Sigmoid colon (tissue), 7 donors: ENCODE measurements around the gene CAPNS2. TPM values are rescaled to one million over a fixed set of nuclear protein-coding genes. Genes with fewer than 3 reads are reported as not detected.

Experiments used
- DNase-seq: peaks from one replicate; pipeline ENCODE4 v3.0.0-alpha.2; 2019
- H3K27ac ChIP-seq, 4 donors: fragments of 200-600 bp; sonication (generic); one replicate each; pipeline ENCODE4 v1.5.1; 2016 to 2019; ENCODE audit warnings: mild to moderate bottlenecking in 1 of 4
- H3K27me3 ChIP-seq, 3 donors: fragments of 200-600 bp; sonication (generic); one replicate each; pipeline ENCODE4 v1.5.1; 2019; ENCODE audit warnings: mild to moderate bottlenecking in 1 of 3
- H3K36me3 ChIP-seq, 4 donors: fragments of 200-600 bp; sonication (generic); one replicate each; pipeline ENCODE4 v1.5.1; 2016 to 2019
- H3K4me1 ChIP-seq, 4 donors: fragments of 200-600 bp; sonication (generic); one replicate each; pipeline ENCODE4 v1.5.1; 2017 to 2019
- H3K4me3 ChIP-seq, 4 donors: fragments of 200-600 bp; sonication (generic); one replicate each; pipeline ENCODE4 v1.5.1; 2017 to 2019; ENCODE audit warnings: mild to moderate bottlenecking in 2 of 4, moderate library complexity in 1 of 4
- H3K9me3 ChIP-seq, 4 donors: fragments of 200-600 bp in 3 of 4; sonication (generic) in 3 of 4; one replicate each; pipeline versions ENCODE4 v1.5.1 to v1.6.1; 2013 to 2019
- EP300 ChIP-seq, 4 donors: sonication (generic); formaldehyde crosslinking; IDR thresholded peaks; one replicate each; pipeline ENCODE4 v1.6.1; 2017; ENCODE audit warnings: antibody characterized with exemption in 4 of 4
- POLR2A ChIP-seq, 2 donors: fragments of 450-650 bp; IDR thresholded peaks; one replicate each; pipeline ENCODE4 v1.6.1; 2016; ENCODE audit warnings: antibody characterized with exemption in 2 of 2, mild to moderate bottlenecking in 2 of 2, moderate library complexity in 2 of 2
- POLR2AphosphoS5 ChIP-seq, 4 donors: sonication (generic); formaldehyde crosslinking; IDR thresholded peaks; one replicate each; pipeline ENCODE4 v1.6.1; 2017; ENCODE audit warnings: antibody characterized with exemption in 4 of 4
- WGBS, 2 donors: extraction: QIAGEN DNeasy Blood & Tissue Kit; methylation state at CpG; one replicate each; pipeline ENCODE4 v1.1.7; 2013; 5-methylcytosine and 5-hydroxymethylcytosine counted together
- intact Hi-C: fragments of 100-400 bp; cut with DNase I; formaldehyde crosslinking; loops from one replicate; pipeline ENCODE4 v1.15.1; 2023
- polyA plus RNA-seq, 3 donors: library from polyadenylated mRNA; stranded (reverse); fragments of 200-250 nt; gene quantifications; one replicate each; pipeline ENCODE4 v1.2.3, GENCODE V29; 2013
- total RNA-seq, 4 donors: library from RNA; depleted of rRNA; stranded (reverse); fragments of >200 nt; gene quantifications; one replicate each; pipeline ENCODE4 v1.1.0, GENCODE V29; 2016
- TF ChIP-seq, protein P1 (sequence below), 4 experiments: fragments of 450-650 bp in 3 of 4; fragments of 200-600 bp in 1 of 4; IDR thresholded peaks; one replicate each; pipeline ENCODE4 v1.5.1; 2016 to 2019; ENCODE audit warnings: antibody characterized with exemption in 4 of 4, mild to moderate bottlenecking in 3 of 4, moderate library complexity in 2 of 4
- donor health status: healthy with polysubstance abuse.
- donor health status: Bipolar disorder and iron deficiency.
- donor health status: healthy.

CAPNS2 gene
- total and polyA plus RNA-seq, 7 donors, result 0.07 to 0.95 (median 0.83) TPM; not detected in 4

DNA sequence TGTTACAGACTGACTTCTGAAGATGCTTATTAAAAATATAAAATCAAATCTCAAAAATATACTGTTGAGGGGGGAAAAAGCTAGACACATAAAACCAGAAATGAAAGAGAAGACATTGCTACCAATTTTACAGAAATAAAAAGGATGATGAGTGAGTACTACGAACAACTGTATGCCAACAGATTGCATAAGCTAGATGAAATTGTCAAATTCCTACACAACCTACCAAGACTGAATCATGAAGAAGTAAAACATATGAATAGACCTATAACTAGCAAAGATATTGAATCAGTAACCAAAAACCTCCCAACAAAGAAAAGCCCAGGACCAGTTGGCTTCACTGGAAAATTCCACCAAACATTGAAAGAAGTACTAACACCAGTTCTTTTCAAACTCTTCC is 3.5 kb upstream of the CAPNS2 start:
- no peak for DNase-seq
- WGBS, 2 donors, result 94 to 98% methylated on average over 1 of the region's 1 CpG
- TF ChIP-seq POLR2AphosphoS5 (IDR thresholded peaks at IDR 0.05) (no peak), POLR2A (IDR thresholded peaks at IDR 0.05) (no peak), EP300 (IDR thresholded peaks at IDR 0.05) (no peak)
- TF ChIP-seq, protein P1, sequence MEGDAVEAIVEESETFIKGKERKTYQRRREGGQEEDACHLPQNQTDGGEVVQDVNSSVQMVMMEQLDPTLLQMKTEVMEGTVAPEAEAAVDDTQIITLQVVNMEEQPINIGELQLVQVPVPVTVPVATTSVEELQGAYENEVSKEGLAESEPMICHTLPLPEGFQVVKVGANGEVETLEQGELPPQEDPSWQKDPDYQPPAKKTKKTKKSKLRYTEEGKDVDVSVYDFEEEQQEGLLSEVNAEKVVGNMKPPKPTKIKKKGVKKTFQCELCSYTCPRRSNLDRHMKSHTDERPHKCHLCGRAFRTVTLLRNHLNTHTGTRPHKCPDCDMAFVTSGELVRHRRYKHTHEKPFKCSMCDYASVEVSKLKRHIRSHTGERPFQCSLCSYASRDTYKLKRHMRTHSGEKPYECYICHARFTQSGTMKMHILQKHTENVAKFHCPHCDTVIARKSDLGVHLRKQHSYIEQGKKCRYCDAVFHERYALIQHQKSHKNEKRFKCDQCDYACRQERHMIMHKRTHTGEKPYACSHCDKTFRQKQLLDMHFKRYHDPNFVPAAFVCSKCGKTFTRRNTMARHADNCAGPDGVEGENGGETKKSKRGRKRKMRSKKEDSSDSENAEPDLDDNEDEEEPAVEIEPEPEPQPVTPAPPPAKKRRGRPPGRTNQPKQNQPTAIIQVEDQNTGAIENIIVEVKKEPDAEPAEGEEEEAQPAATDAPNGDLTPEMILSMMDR (IDR thresholded peaks at IDR 0.05), result no peak
- intact Hi-C loops, result no loop called here
- H3K27me3 ChIP-seq, result no peaks in the 10 kb centered on the region
- no peaks in the 10 kb centered on the region for H3K36me3 ChIP-seq
- no peak overlapping the region for H3K4me3 ChIP-seq
- peaks cover 0 to 31% (median 23%) of the 10 kb centered on the region in 4 donors for H3K4me1 ChIP-seq
- H3K9me3 ChIP-seq, result no peaks in the 10 kb centered on the region
- no peak overlapping the region for H3K27ac ChIP-seq

DNA sequence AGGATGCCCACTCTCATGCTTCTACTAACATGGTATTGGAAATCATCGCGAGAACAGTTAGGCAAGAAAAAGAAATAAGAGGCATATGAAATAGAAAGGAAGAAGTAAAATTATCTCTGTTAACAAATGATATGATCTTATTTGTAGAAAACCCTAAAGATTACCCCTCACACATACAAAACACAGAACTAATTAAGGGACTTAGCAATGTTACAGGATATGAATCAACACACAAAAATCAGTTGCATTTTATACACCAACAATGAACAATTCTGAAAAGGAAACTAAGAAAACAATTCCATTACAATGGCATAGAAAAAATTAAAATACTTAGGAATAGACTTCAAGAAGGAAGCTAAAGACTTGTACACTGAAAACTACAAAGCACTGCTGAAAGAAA is 2.7 kb upstream of the CAPNS2 start:
- Histone ChIP-seq H3K4me1 (peaks cover 0 to 31% (median 22%) of the 10 kb centered on the region in 4 donors), H3K27ac (no peak overlapping the region), H3K36me3 (no peaks in the 10 kb centered on the region), H3K4me3 (no peak overlapping the region), H3K27me3 (no peaks in the 10 kb centered on the region), H3K9me3 (no peaks in the 10 kb centered on the region)
- TF ChIP-seq POLR2AphosphoS5 (IDR thresholded peaks at IDR 0.05) (no peak), POLR2A (IDR thresholded peaks at IDR 0.05) (no peak)
- TF ChIP-seq, protein P1 (IDR thresholded peaks at IDR 0.05), result no peak
- 98 to 99% methylated on average over 2 of the region's 2 CpGs for WGBS, 2 donors
- DNase-seq, result no peak
- intact Hi-C loops, result no loop called here

DNA sequence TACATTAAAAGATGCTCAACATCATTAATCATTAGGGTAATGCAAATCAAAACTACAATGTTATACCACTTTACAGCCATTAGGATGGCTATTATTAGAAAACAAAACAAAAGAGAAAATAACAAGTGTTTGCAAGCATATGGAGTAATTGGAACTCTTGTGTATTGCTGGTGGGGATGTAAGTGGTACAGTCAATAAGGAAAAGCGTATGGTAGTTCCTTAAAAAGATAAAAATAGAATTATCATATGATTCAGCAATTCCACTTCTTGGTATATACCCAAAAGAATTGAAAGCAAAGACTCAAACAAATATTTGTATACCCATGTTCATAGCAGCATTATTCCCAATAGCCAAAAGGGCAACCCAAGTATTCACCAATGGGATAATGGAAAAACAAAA is 1.4 kb upstream of the CAPNS2 start:
- Histone ChIP-seq H3K36me3 (no peaks in the 10 kb centered on the region), H3K27me3 (no peaks in the 10 kb centered on the region), H3K27ac (no peak overlapping the region), H3K4me3 (no peak overlapping the region), H3K4me1 (peaks cover 0 to 25% (median 17%) of the 10 kb centered on the region in 4 donors), H3K9me3 (no peaks in the 10 kb centered on the region)
- intact Hi-C loops, result no loop called here
- TF ChIP-seq, protein P1 (IDR thresholded peaks at IDR 0.05), result no peak
- TF ChIP-seq EP300 (IDR thresholded peaks at IDR 0.05) (no peak), POLR2A (IDR thresholded peaks at IDR 0.05) (no peak), POLR2AphosphoS5 (IDR thresholded peaks at IDR 0.05) (no peak)
- no peak for DNase-seq
- WGBS, 2 donors, result 78 to 87% methylated on average over 1 of the region's 1 CpG

DNA sequence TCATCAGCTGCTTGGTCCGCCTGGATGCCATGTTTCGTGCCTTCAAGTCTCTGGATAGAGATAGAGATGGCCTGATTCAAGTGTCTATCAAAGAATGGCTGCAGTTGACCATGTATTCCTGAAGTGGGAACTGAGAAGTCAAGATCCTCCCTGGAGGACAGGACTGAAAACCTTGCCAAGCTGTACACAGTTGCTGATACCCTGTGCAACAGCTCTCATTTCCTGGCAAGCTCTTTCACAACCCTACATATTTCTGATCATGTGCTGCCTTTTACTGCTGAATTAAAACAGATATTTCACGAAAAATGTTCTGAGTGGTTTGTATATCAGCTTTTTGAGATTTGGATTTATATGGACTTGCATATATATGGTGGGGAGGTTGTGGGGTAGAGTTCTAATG is 898 bp downstream of the CAPNS2 start:
- H3K9me3 ChIP-seq, result no peaks in the 10 kb centered on the region
- H3K27me3 ChIP-seq, result no peaks in the 10 kb centered on the region
- 84 to 91% methylated on average over 3 of the region's 3 CpGs for WGBS, 2 donors
- H3K4me3 ChIP-seq, result no peak overlapping the region
- intact Hi-C loops, result no loop called here
- DNase-seq, result no peak
- TF ChIP-seq EP300 (IDR thresholded peaks at IDR 0.05) (no peak), POLR2AphosphoS5 (IDR thresholded peaks at IDR 0.05) (no peak), POLR2A (IDR thresholded peaks at IDR 0.05) (no peak)
- TF ChIP-seq, protein P1 (IDR thresholded peaks at IDR 0.05), result no peak
- peaks cover 0 to 27% (median 17%) of the 10 kb centered on the region in 4 donors for H3K4me1 ChIP-seq
- no peaks in the 10 kb centered on the region for H3K36me3 ChIP-seq
- H3K27ac ChIP-seq, result no peak overlapping the region

DNA sequence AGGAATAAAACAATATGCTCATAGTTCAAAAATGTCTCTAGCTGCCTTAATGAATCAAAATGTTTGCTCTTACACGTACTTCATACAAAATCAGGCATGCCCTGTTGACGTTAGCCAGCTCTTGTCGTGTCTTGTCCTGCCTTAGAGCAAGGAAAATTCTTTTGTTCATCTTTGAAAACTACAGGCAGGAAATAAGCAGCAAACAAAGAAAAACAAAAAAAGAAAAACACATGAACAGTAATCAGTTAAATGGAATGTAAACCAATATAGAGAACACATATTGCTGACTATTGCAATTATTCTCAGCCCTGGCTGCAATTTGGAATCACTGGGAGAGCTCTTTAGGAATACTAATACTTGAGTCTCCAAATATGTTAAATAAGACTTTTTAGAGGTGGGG is 1.7 kb downstream of the CAPNS2 start:
- DNase-seq, result no peak
- 88 to 94% methylated on average over 3 of the region's 3 CpGs for WGBS, 2 donors
- Histone ChIP-seq H3K4me1 (peaks cover 0 to 27% (median 17%) of the 10 kb centered on the region in 4 donors), H3K4me3 (no peak overlapping the region), H3K36me3 (no peaks in the 10 kb centered on the region), H3K27me3 (no peaks in the 10 kb centered on the region), H3K27ac (no peak overlapping the region), H3K9me3 (no peaks in the 10 kb centered on the region)
- TF ChIP-seq POLR2AphosphoS5 (IDR thresholded peaks at IDR 0.05) (no peak), POLR2A (IDR thresholded peaks at IDR 0.05) (no peak), EP300 (IDR thresholded peaks at IDR 0.05) (no peak)
- TF ChIP-seq, protein P1 (IDR thresholded peaks at IDR 0.05), result no peak
- intact Hi-C loops, result no loop called here
